ENCODE measurements around the gene AASDH.

AASDH gene

DNA sequence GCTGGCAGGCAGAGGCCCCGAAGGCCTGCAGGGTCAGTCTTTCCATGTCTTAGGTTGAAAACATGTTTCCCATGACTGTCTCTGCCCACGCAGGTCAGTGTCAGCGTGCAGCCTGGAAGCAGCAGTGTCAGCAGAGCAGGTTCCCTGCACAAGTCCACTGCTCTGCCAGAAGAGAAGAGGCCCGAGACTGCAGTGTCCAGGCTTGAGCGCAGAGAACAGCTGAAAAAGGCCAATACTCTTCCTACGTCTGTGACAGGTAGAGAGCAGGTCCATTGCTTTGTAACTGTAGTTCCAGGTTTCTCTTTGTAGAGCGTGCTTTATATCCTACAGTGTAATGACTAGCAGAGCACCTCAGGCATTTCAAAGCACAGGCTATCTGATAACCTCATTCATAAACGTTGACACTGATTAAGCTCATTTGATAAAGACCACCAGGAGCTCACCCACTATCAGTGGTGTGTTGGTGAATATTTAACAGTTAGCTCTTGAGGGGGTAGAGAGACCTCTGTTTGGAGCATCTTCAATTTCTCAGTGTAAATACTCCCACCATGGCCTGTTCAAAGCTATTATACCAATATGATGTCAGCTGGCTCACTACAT is 63.2 kb downstream of the AASDH start:
- FAIRE-seq = no peak

GRCh38 chr4:56323327-56323726 is 64.0 kb downstream of the AASDH start:
- FAIRE-seq = no peak
- no peak for TF ChIP-seq TAF1 (IDR thresholded peaks at IDR 0.05; ENCODE audit: low read depth, low read length)
- TF ChIP-seq POU2F2 (IDR thresholded peaks at IDR 0.05; ENCODE audit: low read depth, low read length) = no peak
- no peak for TF ChIP-seq POLR2AphosphoS5 (IDR thresholded peaks at IDR 0.05; ENCODE audit: low read depth, low read length)
- no peak for TF ChIP-seq POLR2A (IDR thresholded peaks at IDR 0.05; ENCODE audit: low read depth, low read length)
- no peak for TF ChIP-seq SPI1 (IDR thresholded peaks at IDR 0.05; ENCODE audit: low read depth, low read length)
- no peak for TF ChIP-seq PAX5 (IDR thresholded peaks at IDR 0.05; ENCODE audit: insufficient read depth, low read length, severe bottlenecking)
- DNase-seq (ENCODE audit: insufficient read length, low spot score) = no peak

More for the DNA sequence above, 63.2 kb downstream of the AASDH start:
- DNase-seq (ENCODE audit: insufficient read length, low spot score) = no peak
- TF ChIP-seq POU2F2 (IDR thresholded peaks at IDR 0.05; ENCODE audit: low read depth, low read length) (no peak), SPI1 (IDR thresholded peaks at IDR 0.05; ENCODE audit: low read depth, low read length) (no peak), POLR2A (IDR thresholded peaks at IDR 0.05; ENCODE audit: low read depth, low read length) (no peak), TAF1 (IDR thresholded peaks at IDR 0.05; ENCODE audit: low read depth, low read length) (no peak)

- DNase-seq (ENCODE audit: insufficient read length, low spot score) = no peak
- FAIRE-seq = no peak
- TF ChIP-seq POU2F2 (IDR thresholded peaks at IDR 0.05; ENCODE audit: low read depth, low read length) (no peak), POLR2AphosphoS5 (IDR thresholded peaks at IDR 0.05; ENCODE audit: low read depth, low read length) (no peak), TAF1 (IDR thresholded peaks at IDR 0.05; ENCODE audit: low read depth, low read length) (no peak), SPI1 (IDR thresholded peaks at IDR 0.05; ENCODE audit: low read depth, low read length) (no peak), PAX5 (IDR thresholded peaks at IDR 0.05; ENCODE audit: insufficient read depth, low read length, severe bottlenecking) (no peak), POLR2A (IDR thresholded peaks at IDR 0.05; ENCODE audit: low read depth, low read length) (no peak)
Measured at GRCh38 chr4:56321251-56321650, 66.0 kb downstream of the AASDH start.

DNA sequence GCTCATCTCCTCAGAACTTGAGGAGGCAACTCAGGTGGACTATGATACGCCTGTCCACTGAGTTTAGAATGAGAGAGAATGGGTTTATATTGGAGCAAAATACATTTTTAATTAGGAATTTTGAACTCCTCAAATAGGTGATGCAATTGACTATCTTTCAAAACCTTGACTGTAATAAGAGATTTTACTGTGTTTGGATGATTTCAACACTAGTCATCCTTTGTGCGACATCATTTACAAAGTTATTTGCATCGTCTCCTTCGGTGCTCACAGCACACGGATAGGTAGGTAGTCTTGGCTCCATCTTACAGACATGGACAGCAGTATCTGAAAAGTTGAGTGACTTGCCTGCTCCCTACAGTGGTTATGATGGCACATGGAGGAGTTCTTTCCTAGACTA is 67.0 kb downstream of the AASDH start:
- FAIRE-seq (no peak), DNase-seq (ENCODE audit: insufficient read length, low spot score) (no peak)
- no peak for TF ChIP-seq POLR2AphosphoS5 (IDR thresholded peaks at IDR 0.05; ENCODE audit: low read depth, low read length)

DNA sequence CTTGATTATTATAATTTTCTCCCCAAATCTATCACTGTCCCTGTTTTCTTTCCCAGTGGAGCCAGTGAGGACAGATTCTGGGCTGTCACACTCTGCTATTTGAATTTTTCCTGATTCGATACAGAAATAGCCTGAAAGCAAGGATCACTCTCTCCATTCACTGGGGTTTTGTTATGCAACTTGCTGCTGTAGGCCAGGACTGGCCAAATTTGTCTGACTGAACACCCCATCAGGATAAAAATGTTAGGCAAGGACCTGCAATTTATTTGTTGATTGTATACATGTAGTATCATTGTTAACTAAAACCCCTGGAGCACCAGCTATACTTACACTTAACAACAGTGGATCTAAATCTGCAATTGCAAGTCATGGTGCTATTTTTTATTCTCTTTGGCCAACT is 68.7 kb downstream of the AASDH start:
- TF ChIP-seq POU2F2 (IDR thresholded peaks at IDR 0.05; ENCODE audit: low read depth, low read length) = no peak
- TF ChIP-seq SPI1 (IDR thresholded peaks at IDR 0.05; ENCODE audit: low read depth, low read length) = no peak
- TF ChIP-seq POLR2AphosphoS5 (IDR thresholded peaks at IDR 0.05; ENCODE audit: low read depth, low read length) = no peak
- no peak for TF ChIP-seq POLR2A (IDR thresholded peaks at IDR 0.05; ENCODE audit: low read depth, low read length)
- no peak for TF ChIP-seq TAF1 (IDR thresholded peaks at IDR 0.05; ENCODE audit: low read depth, low read length)
- TF ChIP-seq PAX5 (IDR thresholded peaks at IDR 0.05; ENCODE audit: insufficient read depth, low read length, severe bottlenecking) = no peak
- DNase-seq (ENCODE audit: insufficient read length, low spot score) = no peak

DNA sequence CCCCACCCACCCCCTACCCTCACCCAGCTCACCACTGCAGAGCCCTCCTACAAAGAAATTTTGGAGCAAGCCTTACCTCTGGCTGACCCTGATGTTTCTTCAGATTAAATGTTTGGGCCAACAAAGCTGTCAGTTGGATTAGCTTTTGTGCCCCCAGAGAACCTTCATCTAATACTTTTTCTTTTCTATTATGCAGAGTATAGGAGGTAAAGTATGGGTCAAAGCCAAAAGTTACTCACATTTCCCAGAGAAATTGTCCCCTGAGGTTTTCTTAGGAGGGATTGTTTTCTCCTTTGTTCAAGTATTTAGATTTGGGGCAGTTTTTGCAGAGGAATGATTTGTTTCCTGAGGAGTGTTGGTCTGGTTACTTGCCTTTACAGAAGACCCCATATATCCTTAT is 69.5 kb downstream of the AASDH start:
- FAIRE-seq (no peak), DNase-seq (ENCODE audit: insufficient read length, low spot score) (no peak)
- TF ChIP-seq SPI1 (IDR thresholded peaks at IDR 0.05; ENCODE audit: low read depth, low read length) = no peak
- TF ChIP-seq POLR2AphosphoS5 (IDR thresholded peaks at IDR 0.05; ENCODE audit: low read depth, low read length) = no peak
- TF ChIP-seq TAF1 (IDR thresholded peaks at IDR 0.05; ENCODE audit: low read depth, low read length) = no peak
- TF ChIP-seq POLR2A (IDR thresholded peaks at IDR 0.05; ENCODE audit: low read depth, low read length) = no peak
- no peak for TF ChIP-seq POU2F2 (IDR thresholded peaks at IDR 0.05; ENCODE audit: low read depth, low read length)
- TF ChIP-seq PAX5 (IDR thresholded peaks at IDR 0.05; ENCODE audit: insufficient read depth, low read length, severe bottlenecking) = no peak

More for the DNA sequence above, 68.7 kb downstream of the AASDH start:
- FAIRE-seq = no peak

- FAIRE-seq = no peak
- no peak for TF ChIP-seq POLR2A (IDR thresholded peaks at IDR 0.05; ENCODE audit: low read depth, low read length)
- TF ChIP-seq POU2F2 (IDR thresholded peaks at IDR 0.05; ENCODE audit: low read depth, low read length) = no peak
- no peak for TF ChIP-seq PAX5 (IDR thresholded peaks at IDR 0.05; ENCODE audit: insufficient read depth, low read length, severe bottlenecking)
- TF ChIP-seq SPI1 (IDR thresholded peaks at IDR 0.05; ENCODE audit: low read depth, low read length) = no peak
- no peak for TF ChIP-seq POLR2AphosphoS5 (IDR thresholded peaks at IDR 0.05; ENCODE audit: low read depth, low read length)
- DNase-seq (ENCODE audit: insufficient read length, low spot score) = no peak
Measured at GRCh38 chr4:56316011-56316650, 71.2 kb downstream of the AASDH start.

DNA sequence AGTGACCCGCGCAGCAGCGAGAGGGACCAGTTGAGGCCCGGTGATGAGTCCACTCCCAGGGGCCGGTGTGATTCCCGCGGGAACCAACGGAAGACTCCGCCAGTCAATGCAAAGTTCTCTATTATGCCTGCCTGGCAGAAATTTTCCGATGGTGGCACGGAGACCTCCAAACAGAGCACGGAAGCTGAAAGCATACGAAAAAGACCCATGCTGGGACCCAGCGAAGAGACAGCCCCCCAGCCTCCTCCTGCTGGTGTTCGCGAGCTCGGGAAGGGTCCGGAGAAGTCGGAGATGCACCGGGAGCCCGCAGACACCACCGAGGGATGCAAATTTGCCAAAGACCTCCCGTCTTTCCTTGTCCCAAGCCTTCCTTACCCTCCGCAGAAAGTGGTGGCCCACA is 71.7 kb downstream of the AASDH start:
- no peak for DNase-seq (ENCODE audit: insufficient read length, low spot score)
- no peak for FAIRE-seq
- TF ChIP-seq SPI1 (IDR thresholded peaks at IDR 0.05; ENCODE audit: low read depth, low read length) (no peak), POLR2AphosphoS5 (IDR thresholded peaks at IDR 0.05; ENCODE audit: low read depth, low read length) (no peak), PAX5 (IDR thresholded peaks at IDR 0.05; ENCODE audit: insufficient read depth, low read length, severe bottlenecking) (no peak), POU2F2 (IDR thresholded peaks at IDR 0.05; ENCODE audit: low read depth, low read length) (no peak), TAF1 (IDR thresholded peaks at IDR 0.05; ENCODE audit: low read depth, low read length) (no peak), POLR2A (IDR thresholded peaks at IDR 0.05; ENCODE audit: low read depth, low read length) (no peak)

GRCh38 chr4:56315041-56315440 is 72.2 kb downstream of the AASDH start:
- FAIRE-seq = no peak
- TF ChIP-seq POLR2A (IDR thresholded peaks at IDR 0.05; ENCODE audit: low read depth, low read length) (no peak), POLR2AphosphoS5 (IDR thresholded peaks at IDR 0.05; ENCODE audit: low read depth, low read length) (no peak), PAX5 (IDR thresholded peaks at IDR 0.05; ENCODE audit: insufficient read depth, low read length, severe bottlenecking) (no peak)
- DNase-seq (ENCODE audit: insufficient read length, low spot score) = no peak

DNA sequence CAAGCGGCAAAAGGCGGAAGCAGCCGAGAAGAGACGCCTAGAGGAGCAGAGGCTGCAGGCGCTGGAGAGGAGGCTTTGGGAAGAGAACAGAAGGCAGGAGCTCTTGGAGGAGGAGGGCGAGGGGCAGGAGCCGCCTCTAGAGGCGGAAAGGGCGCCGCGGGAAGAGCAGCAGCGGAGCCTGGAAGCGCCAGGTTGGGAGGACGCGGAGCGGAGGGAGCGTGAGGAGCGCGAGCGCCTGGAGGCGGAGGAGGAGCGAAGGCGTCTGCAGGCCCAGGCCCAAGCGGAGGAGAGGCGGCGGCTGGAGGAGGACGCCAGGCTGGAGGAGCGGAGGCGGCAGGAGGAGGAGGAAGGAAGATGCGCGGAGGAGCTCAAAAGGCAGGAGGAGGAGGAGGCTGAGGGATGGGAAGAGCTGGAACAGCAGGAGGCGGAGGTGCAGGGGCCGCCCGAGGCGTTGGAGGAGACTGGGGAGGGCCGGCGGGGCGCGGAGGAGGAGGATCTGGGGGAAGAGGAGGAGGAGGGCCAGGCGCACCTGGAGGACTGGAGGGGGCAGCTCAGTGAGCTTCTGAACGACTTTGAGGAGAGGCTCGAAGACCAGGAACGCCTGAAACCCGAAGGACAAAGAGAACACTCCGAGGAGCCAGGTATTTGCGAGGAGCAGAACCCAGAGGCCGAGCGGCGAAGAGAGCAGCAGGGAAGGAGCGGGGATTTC is 72.9 kb downstream of the AASDH start:
- TF ChIP-seq SPI1 (IDR thresholded peaks at IDR 0.05; ENCODE audit: low read depth, low read length) (no peak), POU2F2 (IDR thresholded peaks at IDR 0.05; ENCODE audit: low read depth, low read length) (no peak), POLR2AphosphoS5 (IDR thresholded peaks at IDR 0.05; ENCODE audit: low read depth, low read length) (no peak), POLR2A (IDR thresholded peaks at IDR 0.05; ENCODE audit: low read depth, low read length) (no peak), PAX5 (IDR thresholded peaks at IDR 0.05; ENCODE audit: insufficient read depth, low read length, severe bottlenecking) (no peak), TAF1 (IDR thresholded peaks at IDR 0.05; ENCODE audit: low read depth, low read length) (no peak)
- DNase-seq (ENCODE audit: insufficient read length, low spot score) (no peak), FAIRE-seq (no peak)

Measured in GM12891 (cell line).